GM12878 (cell line): ENCODE data around the gene NACC1.

Experiments used
- CHD4 ChIP-seq: fragments of 200-600 bp; sonication (generic); IDR thresholded peaks from 2 replicates; pipeline ENCODE4 v1.6.1; 2016; ENCODE audit warnings: mild to moderate bottlenecking
- CREB1 ChIP-seq: IDR thresholded peaks from 2 replicates; pipeline ENCODE4 v1.6.1; 2012; ENCODE audit warnings: low read depth, mild to moderate bottlenecking, inconsistent platforms
- EP300 ChIP-seq, 2 experiments: fragments of 150-350 bp in 1 of 2; IDR thresholded peaks; 2 replicates each; pipeline ENCODE4 v1.6.1; 2011 to 2012; ENCODE audit warnings: low read depth in 2 of 2, low read length in 2 of 2, borderline replicate concordance in 1 of 2, improper control_type of control experiment in 1 of 2, inconsistent platforms in 1 of 2; ENCODE audit not compliant: control insufficient read depth in 1 of 2
- MTA2 ChIP-seq: fragments of 450-650 bp; IDR thresholded peaks from 2 replicates; pipeline ENCODE4 v1.6.1; 2016; ENCODE audit warnings: low read depth, mild to moderate bottlenecking, moderate library complexity
- NFYB ChIP-seq: IDR thresholded peaks from 2 replicates; pipeline ENCODE4 v1.6.1; 2011; ENCODE audit warnings: low read depth, mild to moderate bottlenecking, low read length, improper control_type of control experiment, moderate library complexity; ENCODE audit not compliant: insufficient read depth
- SUPT20H ChIP-seq: IDR thresholded peaks from 2 replicates; pipeline ENCODE4 v1.6.1; 2011; ENCODE audit warnings: low read depth, mild to moderate bottlenecking, low read length, moderate library complexity, borderline replicate concordance; ENCODE audit not compliant: control insufficient read depth
- TAF1 ChIP-seq: IDR thresholded peaks from 2 replicates; pipeline ENCODE4 v1.6.1; 2011; ENCODE audit warnings: mild to moderate bottlenecking, low read depth, low read length, borderline replicate concordance
- TBL1XR1 ChIP-seq: IDR thresholded peaks from 2 replicates; pipeline ENCODE4 v1.6.1; 2012; ENCODE audit warnings: low read depth, low read length, improper control_type of control experiment
- ZNF207 ChIP-seq: fragments of 450-650 bp; IDR thresholded peaks from 2 replicates; pipeline ENCODE4 v1.6.1; 2014; ENCODE audit warnings: antibody characterized with exemption, mild to moderate bottlenecking, borderline replicate concordance
- TF ChIP-seq, protein P1 (sequence below), 3 experiments: IDR thresholded peaks in 2 of 3; conservative IDR thresholded peaks in 1 of 3; 2 replicates each; pipeline ENCODE4 v1.5.1; 2011; ENCODE audit warnings: low read depth in 3 of 3, low read length in 3 of 3, mild to moderate bottlenecking in 3 of 3, control low read depth in 2 of 3, moderate library complexity in 2 of 3, inconsistent platforms in 1 of 3, mixed read lengths in 1 of 3; ENCODE audit not compliant: control insufficient read depth in 2 of 3, insufficient read depth in 1 of 3; ENCODE audit errors: extremely low read depth in 1 of 3
- TF ChIP-seq, protein P2 (sequence below): IDR thresholded peaks from 2 replicates; pipeline ENCODE4 v1.6.1; 2012; ENCODE audit warnings: mild to moderate bottlenecking, low read depth, low read length
- TF ChIP-seq, protein P3 (sequence below): fragments of 450-650 bp; IDR thresholded peaks from 2 replicates; pipeline ENCODE4 v1.6.1; 2018; ENCODE audit warnings: borderline replicate concordance, mild to moderate bottlenecking; ENCODE audit not compliant: partially characterized antibody
- TF ChIP-seq, protein P4 (sequence below): fragments of 450-650 bp; IDR thresholded peaks from 2 replicates; pipeline ENCODE4 v1.6.1; 2017; ENCODE audit warnings: mild to moderate bottlenecking, moderate library complexity

DNA sequence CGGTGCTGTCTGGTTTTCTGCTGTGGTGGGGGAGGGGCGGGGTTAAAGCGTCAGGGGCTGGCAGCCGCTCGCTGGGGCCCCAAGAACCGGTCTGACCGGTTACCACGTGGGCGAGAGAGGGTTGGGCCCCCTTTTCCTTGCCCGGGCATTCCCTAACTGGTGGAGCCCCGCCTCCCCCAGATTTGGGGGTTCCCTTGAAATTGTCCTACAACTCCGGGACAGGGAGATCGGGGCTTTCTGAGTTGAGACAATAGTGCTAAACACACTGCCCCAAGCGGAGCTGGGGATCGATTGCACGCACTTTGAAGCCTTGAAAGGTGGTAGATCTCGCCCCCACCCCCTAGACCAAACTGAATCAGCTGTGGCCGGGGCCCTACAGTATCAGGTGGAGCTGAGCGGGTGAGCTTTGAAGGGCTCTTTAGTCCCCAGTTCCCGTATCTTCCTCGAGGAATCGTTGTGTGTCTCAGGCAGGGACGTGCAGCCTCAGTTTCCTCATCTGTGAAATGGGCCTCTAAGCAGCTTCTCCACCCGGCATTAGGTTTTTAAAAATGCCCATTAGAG lies 36.9 kb downstream of the NACC1 start:
- peak; percentile 9 to 32; a peak in 1 of 4 replicates for TF ChIP-seq EP300 (IDR thresholded peaks at IDR 0.05; ENCODE audit: borderline replicate concordance in 1 of 2, control insufficient read depth in 1 of 2, low read depth in 2 of 2, low read length in 2 of 2)
- no peak for TF ChIP-seq TBL1XR1
- no peak for TF ChIP-seq CHD4
- 0 out of 2 replicates have a peak, but pooled peaks have one; percentile 32 for TF ChIP-seq TAF1
- TF ChIP-seq, protein P1, sequence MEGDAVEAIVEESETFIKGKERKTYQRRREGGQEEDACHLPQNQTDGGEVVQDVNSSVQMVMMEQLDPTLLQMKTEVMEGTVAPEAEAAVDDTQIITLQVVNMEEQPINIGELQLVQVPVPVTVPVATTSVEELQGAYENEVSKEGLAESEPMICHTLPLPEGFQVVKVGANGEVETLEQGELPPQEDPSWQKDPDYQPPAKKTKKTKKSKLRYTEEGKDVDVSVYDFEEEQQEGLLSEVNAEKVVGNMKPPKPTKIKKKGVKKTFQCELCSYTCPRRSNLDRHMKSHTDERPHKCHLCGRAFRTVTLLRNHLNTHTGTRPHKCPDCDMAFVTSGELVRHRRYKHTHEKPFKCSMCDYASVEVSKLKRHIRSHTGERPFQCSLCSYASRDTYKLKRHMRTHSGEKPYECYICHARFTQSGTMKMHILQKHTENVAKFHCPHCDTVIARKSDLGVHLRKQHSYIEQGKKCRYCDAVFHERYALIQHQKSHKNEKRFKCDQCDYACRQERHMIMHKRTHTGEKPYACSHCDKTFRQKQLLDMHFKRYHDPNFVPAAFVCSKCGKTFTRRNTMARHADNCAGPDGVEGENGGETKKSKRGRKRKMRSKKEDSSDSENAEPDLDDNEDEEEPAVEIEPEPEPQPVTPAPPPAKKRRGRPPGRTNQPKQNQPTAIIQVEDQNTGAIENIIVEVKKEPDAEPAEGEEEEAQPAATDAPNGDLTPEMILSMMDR (IDR thresholded peaks at IDR 0.05 in 2 of 3, conservative IDR thresholded peaks at IDR 0.05 in 1 of 3; ENCODE audit: control insufficient read depth in 2 of 3, extremely low read depth in 1 of 3, insufficient read depth in 1 of 3, low read depth in 3 of 3, low read length in 3 of 3), result peak; percentile 47 to 58 (median 51); a peak in 4 of 6 replicates
- TF ChIP-seq MTA2, result peak; percentile 47
- no peak for TF ChIP-seq NFYB
- TF ChIP-seq, protein P2, sequence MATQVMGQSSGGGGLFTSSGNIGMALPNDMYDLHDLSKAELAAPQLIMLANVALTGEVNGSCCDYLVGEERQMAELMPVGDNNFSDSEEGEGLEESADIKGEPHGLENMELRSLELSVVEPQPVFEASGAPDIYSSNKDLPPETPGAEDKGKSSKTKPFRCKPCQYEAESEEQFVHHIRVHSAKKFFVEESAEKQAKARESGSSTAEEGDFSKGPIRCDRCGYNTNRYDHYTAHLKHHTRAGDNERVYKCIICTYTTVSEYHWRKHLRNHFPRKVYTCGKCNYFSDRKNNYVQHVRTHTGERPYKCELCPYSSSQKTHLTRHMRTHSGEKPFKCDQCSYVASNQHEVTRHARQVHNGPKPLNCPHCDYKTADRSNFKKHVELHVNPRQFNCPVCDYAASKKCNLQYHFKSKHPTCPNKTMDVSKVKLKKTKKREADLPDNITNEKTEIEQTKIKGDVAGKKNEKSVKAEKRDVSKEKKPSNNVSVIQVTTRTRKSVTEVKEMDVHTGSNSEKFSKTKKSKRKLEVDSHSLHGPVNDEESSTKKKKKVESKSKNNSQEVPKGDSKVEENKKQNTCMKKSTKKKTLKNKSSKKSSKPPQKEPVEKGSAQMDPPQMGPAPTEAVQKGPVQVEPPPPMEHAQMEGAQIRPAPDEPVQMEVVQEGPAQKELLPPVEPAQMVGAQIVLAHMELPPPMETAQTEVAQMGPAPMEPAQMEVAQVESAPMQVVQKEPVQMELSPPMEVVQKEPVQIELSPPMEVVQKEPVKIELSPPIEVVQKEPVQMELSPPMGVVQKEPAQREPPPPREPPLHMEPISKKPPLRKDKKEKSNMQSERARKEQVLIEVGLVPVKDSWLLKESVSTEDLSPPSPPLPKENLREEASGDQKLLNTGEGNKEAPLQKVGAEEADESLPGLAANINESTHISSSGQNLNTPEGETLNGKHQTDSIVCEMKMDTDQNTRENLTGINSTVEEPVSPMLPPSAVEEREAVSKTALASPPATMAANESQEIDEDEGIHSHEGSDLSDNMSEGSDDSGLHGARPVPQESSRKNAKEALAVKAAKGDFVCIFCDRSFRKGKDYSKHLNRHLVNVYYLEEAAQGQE, result no peak
- TF ChIP-seq, protein P3, sequence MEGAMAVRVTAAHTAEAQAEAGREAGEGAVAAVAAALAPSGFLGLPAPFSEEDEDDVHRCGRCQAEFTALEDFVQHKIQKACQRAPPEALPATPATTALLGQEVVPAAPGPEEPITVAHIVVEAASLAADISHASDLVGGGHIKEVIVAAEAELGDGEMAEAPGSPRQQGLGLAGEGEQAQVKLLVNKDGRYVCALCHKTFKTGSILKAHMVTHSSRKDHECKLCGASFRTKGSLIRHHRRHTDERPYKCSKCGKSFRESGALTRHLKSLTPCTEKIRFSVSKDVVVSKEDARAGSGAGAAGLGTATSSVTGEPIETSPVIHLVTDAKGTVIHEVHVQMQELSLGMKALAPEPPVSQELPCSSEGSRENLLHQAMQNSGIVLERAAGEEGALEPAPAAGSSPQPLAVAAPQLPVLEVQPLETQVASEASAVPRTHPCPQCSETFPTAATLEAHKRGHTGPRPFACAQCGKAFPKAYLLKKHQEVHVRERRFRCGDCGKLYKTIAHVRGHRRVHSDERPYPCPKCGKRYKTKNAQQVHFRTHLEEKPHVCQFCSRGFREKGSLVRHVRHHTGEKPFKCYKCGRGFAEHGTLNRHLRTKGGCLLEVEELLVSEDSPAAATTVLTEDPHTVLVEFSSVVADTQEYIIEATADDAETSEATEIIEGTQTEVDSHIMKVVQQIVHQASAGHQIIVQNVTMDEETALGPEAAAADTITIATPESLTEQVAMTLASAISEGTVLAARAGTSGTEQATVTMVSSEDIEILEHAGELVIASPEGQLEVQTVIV, result no peak
- TF ChIP-seq, protein P4, sequence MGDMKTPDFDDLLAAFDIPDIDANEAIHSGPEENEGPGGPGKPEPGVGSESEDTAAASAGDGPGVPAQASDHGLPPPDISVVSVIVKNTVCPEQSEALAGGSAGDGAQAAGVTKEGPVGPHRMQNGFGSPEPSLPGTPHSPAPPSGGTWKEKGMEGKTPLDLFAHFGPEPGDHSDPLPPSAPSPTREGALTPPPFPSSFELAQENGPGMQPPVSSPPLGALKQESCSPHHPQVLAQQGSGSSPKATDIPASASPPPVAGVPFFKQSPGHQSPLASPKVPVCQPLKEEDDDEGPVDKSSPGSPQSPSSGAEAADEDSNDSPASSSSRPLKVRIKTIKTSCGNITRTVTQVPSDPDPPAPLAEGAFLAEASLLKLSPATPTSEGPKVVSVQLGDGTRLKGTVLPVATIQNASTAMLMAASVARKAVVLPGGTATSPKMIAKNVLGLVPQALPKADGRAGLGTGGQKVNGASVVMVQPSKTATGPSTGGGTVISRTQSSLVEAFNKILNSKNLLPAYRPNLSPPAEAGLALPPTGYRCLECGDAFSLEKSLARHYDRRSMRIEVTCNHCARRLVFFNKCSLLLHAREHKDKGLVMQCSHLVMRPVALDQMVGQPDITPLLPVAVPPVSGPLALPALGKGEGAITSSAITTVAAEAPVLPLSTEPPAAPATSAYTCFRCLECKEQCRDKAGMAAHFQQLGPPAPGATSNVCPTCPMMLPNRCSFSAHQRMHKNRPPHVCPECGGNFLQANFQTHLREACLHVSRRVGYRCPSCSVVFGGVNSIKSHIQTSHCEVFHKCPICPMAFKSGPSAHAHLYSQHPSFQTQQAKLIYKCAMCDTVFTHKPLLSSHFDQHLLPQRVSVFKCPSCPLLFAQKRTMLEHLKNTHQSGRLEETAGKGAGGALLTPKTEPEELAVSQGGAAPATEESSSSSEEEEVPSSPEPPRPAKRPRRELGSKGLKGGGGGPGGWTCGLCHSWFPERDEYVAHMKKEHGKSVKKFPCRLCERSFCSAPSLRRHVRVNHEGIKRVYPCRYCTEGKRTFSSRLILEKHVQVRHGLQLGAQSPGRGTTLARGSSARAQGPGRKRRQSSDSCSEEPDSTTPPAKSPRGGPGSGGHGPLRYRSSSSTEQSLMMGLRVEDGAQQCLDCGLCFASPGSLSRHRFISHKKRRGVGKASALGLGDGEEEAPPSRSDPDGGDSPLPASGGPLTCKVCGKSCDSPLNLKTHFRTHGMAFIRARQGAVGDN, result no peak; the same call in 1 of the 2 replicates
- no peak for TF ChIP-seq CREB1
- no peak; the same call in 1 of the 2 replicates for TF ChIP-seq ZNF207
- no peak for TF ChIP-seq SUPT20H
